Ishikawa (cell line): Measurements from ENCODE around the gene EML4.

Experiments
- CEBPB ChIP-seq: IDR thresholded peaks from 2 replicates; pipeline ENCODE4 v1.6.1; 2012
- CREB1 ChIP-seq: IDR thresholded peaks from 2 replicates; pipeline ENCODE4 v1.6.1; 2012; ENCODE audit warnings: low read depth
- EGR1 ChIP-seq: IDR thresholded peaks from 2 replicates; pipeline ENCODE4 v1.6.1; 2012
- EP300 ChIP-seq: IDR thresholded peaks from 2 replicates; pipeline ENCODE4 v1.6.1; 2012; ENCODE audit warnings: borderline replicate concordance
- FOXM1 ChIP-seq: IDR thresholded peaks from 2 replicates; pipeline ENCODE4 v1.6.1; 2012; ENCODE audit warnings: low read depth, borderline replicate concordance
- NFIC ChIP-seq: IDR thresholded peaks from 2 replicates; pipeline ENCODE4 v1.6.1; 2012
- RAD21 ChIP-seq: IDR thresholded peaks from 2 replicates; pipeline ENCODE4 v1.6.1; 2012; ENCODE audit warnings: low read depth
- TAF1 ChIP-seq: IDR thresholded peaks from 2 replicates; pipeline ENCODE4 v1.6.1; 2012; ENCODE audit warnings: low read depth, mild to moderate bottlenecking
- TCF12 ChIP-seq: IDR thresholded peaks from 2 replicates; pipeline ENCODE4 v1.6.1; 2012; ENCODE audit warnings: low read depth
- TEAD4 ChIP-seq: IDR thresholded peaks from 2 replicates; pipeline ENCODE4 v1.6.1; 2012
- YY1 ChIP-seq: IDR thresholded peaks from 2 replicates; pipeline ENCODE4 v1.6.1; 2012; ENCODE audit warnings: low read depth
- TF ChIP-seq, protein P1 (sequence below): IDR thresholded peaks from 2 replicates; pipeline ENCODE4 v1.6.1; 2012
- TF ChIP-seq, protein P2 (sequence below): IDR thresholded peaks from 2 replicates; pipeline ENCODE4 v1.6.1; 2012; ENCODE audit warnings: low read depth, mild to moderate bottlenecking
- TF ChIP-seq, protein P3 (sequence below): IDR thresholded peaks from 2 replicates; pipeline ENCODE4 v1.6.1; 2012

DNA sequence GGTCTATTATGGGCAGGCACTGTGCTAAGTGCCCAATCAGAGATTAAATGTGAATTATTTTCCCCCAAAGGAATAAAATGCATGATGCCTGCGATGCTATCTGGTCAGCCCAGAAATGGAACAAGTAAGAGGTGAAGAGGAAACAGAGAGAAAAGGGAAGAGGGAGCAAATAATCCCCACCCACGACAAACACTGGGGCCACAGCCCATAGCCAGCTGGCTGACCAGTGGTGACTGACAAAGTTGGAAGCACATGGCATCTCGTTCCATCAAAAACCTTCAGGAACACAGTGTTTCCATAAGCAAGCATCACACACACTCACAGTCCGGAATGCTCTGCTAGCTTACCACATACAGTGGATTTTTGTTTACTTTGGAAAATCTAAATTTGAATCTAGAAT lies 213.0 kb downstream of the EML4 start:
- TF ChIP-seq RAD21 (no peak), FOXM1 (no peak), YY1 (no peak), CREB1 (no peak), CEBPB (no peak), TCF12 (no peak), TAF1 (no peak), TEAD4 (no peak), NFIC (no peak), EP300 (no peak), EGR1 (no peak)
- TF ChIP-seq, protein P1, sequence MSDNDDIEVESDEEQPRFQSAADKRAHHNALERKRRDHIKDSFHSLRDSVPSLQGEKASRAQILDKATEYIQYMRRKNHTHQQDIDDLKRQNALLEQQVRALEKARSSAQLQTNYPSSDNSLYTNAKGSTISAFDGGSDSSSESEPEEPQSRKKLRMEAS: no peak
- TF ChIP-seq, protein P2, sequence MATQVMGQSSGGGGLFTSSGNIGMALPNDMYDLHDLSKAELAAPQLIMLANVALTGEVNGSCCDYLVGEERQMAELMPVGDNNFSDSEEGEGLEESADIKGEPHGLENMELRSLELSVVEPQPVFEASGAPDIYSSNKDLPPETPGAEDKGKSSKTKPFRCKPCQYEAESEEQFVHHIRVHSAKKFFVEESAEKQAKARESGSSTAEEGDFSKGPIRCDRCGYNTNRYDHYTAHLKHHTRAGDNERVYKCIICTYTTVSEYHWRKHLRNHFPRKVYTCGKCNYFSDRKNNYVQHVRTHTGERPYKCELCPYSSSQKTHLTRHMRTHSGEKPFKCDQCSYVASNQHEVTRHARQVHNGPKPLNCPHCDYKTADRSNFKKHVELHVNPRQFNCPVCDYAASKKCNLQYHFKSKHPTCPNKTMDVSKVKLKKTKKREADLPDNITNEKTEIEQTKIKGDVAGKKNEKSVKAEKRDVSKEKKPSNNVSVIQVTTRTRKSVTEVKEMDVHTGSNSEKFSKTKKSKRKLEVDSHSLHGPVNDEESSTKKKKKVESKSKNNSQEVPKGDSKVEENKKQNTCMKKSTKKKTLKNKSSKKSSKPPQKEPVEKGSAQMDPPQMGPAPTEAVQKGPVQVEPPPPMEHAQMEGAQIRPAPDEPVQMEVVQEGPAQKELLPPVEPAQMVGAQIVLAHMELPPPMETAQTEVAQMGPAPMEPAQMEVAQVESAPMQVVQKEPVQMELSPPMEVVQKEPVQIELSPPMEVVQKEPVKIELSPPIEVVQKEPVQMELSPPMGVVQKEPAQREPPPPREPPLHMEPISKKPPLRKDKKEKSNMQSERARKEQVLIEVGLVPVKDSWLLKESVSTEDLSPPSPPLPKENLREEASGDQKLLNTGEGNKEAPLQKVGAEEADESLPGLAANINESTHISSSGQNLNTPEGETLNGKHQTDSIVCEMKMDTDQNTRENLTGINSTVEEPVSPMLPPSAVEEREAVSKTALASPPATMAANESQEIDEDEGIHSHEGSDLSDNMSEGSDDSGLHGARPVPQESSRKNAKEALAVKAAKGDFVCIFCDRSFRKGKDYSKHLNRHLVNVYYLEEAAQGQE: no peak
- TF ChIP-seq, protein P3, sequence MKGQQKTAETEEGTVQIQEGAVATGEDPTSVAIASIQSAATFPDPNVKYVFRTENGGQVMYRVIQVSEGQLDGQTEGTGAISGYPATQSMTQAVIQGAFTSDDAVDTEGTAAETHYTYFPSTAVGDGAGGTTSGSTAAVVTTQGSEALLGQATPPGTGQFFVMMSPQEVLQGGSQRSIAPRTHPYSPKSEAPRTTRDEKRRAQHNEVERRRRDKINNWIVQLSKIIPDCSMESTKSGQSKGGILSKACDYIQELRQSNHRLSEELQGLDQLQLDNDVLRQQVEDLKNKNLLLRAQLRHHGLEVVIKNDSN: no peak
